HG03066 (cell line): ENCODE measurements around the gene CALY.

Experiments used
- ATAC-seq: cut with Tn5 transposase; IDR thresholded peaks from one replicate; pipeline ENCODE4 v1.9.1; 2021; ENCODE audit warnings: low read depth; ENCODE audit not compliant: unreplicated experiment

CALY gene

GRCh38 chr10:133353202-133353959, 16.7 kb upstream of the CALY start:
- no peak for ATAC-seq

- no peak for ATAC-seq
Measured at GRCh38 chr10:133351408-133352318, 15.0 kb upstream of the CALY start.

GRCh38 chr10:133350950-133351329, 14.2 kb upstream of the CALY start:
- ATAC-seq, result no peak

- ATAC-seq, result no peak
Measured at GRCh38 chr10:133350283-133350949, 13.7 kb upstream of the CALY start.

- no peak for ATAC-seq
Measured at GRCh38 chr10:133349577-133350011, 12.9 kb upstream of the CALY start.

GRCh38 chr10:133349160-133349568, 12.5 kb upstream of the CALY start:
- no peak for ATAC-seq

GRCh38 chr10:133347710-133348517, 11.2 kb upstream of the CALY start:
- no peak for ATAC-seq

GRCh38 chr10:133346413-133346812, 9.7 kb upstream of the CALY start:
- no peak for ATAC-seq

- ATAC-seq, result no peak
Measured at GRCh38 chr10:133344236-133344635, 7.5 kb upstream of the CALY start.

GRCh38 chr10:133343558-133343957, 6.9 kb upstream of the CALY start:
- no peak for ATAC-seq

- ATAC-seq, result no peak
Measured at GRCh38 chr10:133342942-133343341, 6.2 kb upstream of the CALY start.

- ATAC-seq, result no peak
Measured at GRCh38 chr10:133341983-133342382, 5.3 kb upstream of the CALY start.

GRCh38 chr10:133339708-133340380, 3.1 kb upstream of the CALY start:
- no peak for ATAC-seq

GRCh38 chr10:133338080-133339071, 1.7 kb upstream of the CALY start:
- ATAC-seq, result no peak

GRCh38 chr10:133337370-133337725, 652 bp upstream of the CALY start:
- no peak for ATAC-seq

GRCh38 chr10:133336118-133336576, 549 bp downstream of the CALY start:
- ATAC-seq, result no peak

GRCh38 chr10:133335246-133336117, 1.2 kb downstream of the CALY start:
- no peak for ATAC-seq
